ENCODE results near the gene MTA3. TPM values are rescaled to one million over a fixed set of nuclear protein-coding genes. Genes with fewer than 3 reads are reported as not detected.
"Not testable (repeated sequence)": the region's sequence is repeated elsewhere in the genome, so short reads cannot be mapped to it uniquely, and the experiment has no call there.

MTA3 gene
- total and polyA plus RNA-seq, 8 donors, result 23.9 to 82.8 (median 70.6) TPM

GRCh38 chr2:42598656-42599055 is 30.2 kb downstream of the MTA3 start:
- intact Hi-C loops (cut with DNase I), result no loop called here
- no peak overlapping the region for H3K4me3 ChIP-seq
- no peaks in the 10 kb centered on the region for H3K27me3 ChIP-seq
- no peak for DNase-seq
- ATAC-seq, result no peak
- no peaks in the 10 kb centered on the region for H3K36me3 ChIP-seq
- no peaks in the 10 kb centered on the region for H3K4me1 ChIP-seq
- H3K27ac ChIP-seq, result no peak overlapping the region
- TF ChIP-seq CTCF (IDR thresholded peaks at IDR 0.05), result no peak
- H3K9me3 ChIP-seq, result no peaks in the 10 kb centered on the region

- TF ChIP-seq CTCF (IDR thresholded peaks at IDR 0.05), result no peak
Observed at GRCh38 chr2:42601076-42601475, 32.6 kb downstream of the MTA3 start.

GRCh38 chr2:42602218-42602875 is 33.9 kb downstream of the MTA3 start:
- H3K9me3 ChIP-seq, result no peaks in the 10 kb centered on the region
- TF ChIP-seq CTCF (IDR thresholded peaks at IDR 0.05), result no peak
- DNase-seq (peak in 1 of 4 donors; percentile 12), ATAC-seq (peak; percentile 44)
- H3K4me1 ChIP-seq, result no peaks in the 10 kb centered on the region
- H3K27ac ChIP-seq, result no peak overlapping the region
- no peaks in the 10 kb centered on the region for H3K36me3 ChIP-seq
- intact Hi-C loops (cut with DNase I), result no loop called here
- no peaks in the 10 kb centered on the region for H3K27me3 ChIP-seq
- H3K4me3 ChIP-seq, result no peak overlapping the region

More at GRCh38 chr2:42601076-42601475, 32.6 kb downstream of the MTA3 start:
- DNase-seq, result no peak
- H3K36me3 ChIP-seq, result no peaks in the 10 kb centered on the region
- no peak overlapping the region for H3K4me3 ChIP-seq
- no peaks in the 10 kb centered on the region for H3K27me3 ChIP-seq
- intact Hi-C loops (cut with DNase I), result no loop called here
- no peak overlapping the region for H3K27ac ChIP-seq
- H3K4me1 ChIP-seq, result no peaks in the 10 kb centered on the region
- H3K9me3 ChIP-seq, result no peaks in the 10 kb centered on the region
- no peak for ATAC-seq

GRCh38 chr2:42602876-42603219 is 34.4 kb downstream of the MTA3 start:
- Histone ChIP-seq H3K4me1 (no peaks in the 10 kb centered on the region), H3K9me3 (no peaks in the 10 kb centered on the region), H3K36me3 (no peaks in the 10 kb centered on the region), H3K4me3 (no peak overlapping the region), H3K27ac (no peak overlapping the region), H3K27me3 (no peaks in the 10 kb centered on the region)
- no peak for TF ChIP-seq CTCF (IDR thresholded peaks at IDR 0.05)
- ATAC-seq (no peak), DNase-seq (no peak)
- intact Hi-C loops (cut with DNase I), result no loop called here

GRCh38 chr2:42604341-42604867 is 36.0 kb downstream of the MTA3 start:
- H3K9me3 ChIP-seq; DNase-seq; H3K36me3 ChIP-seq; ATAC-seq; intact Hi-C loops (cut with DNase I); H3K27ac ChIP-seq; H3K4me1 ChIP-seq; H3K4me3 ChIP-seq; H3K27me3 ChIP-seq: not testable (repeated sequence)

GRCh38 chr2:42606166-42606565 is 37.7 kb downstream of the MTA3 start:
- not testable (repeated sequence) for DNase-seq

More at GRCh38 chr2:42606166-42606565, 37.7 kb downstream of the MTA3 start:
- ATAC-seq; intact Hi-C loops (cut with DNase I); H3K4me3 ChIP-seq; H3K4me1 ChIP-seq; H3K9me3 ChIP-seq; H3K27me3 ChIP-seq; H3K27ac ChIP-seq: not testable (repeated sequence)
- peaks cover 0 to 12% of the 10 kb centered on the region in 2 donors for H3K36me3 ChIP-seq
